Measurements from ENCODE around the gene SRD5A1.
A peak's percentile ranks its signal among the peaks of the same experiment; 100 is the strongest.

Gene SRD5A1

GRCh38 chr5:6716629-6717149, 83.4 kb downstream of the SRD5A1 start:
- Histone ChIP-seq H3K4me1 (ENCODE audit: low read depth, poor library complexity, severe bottlenecking) (peaks cover 64% of the 10 kb centered on the region), H3K27ac (no peak overlapping the region), H3K27me3 (ENCODE audit: insufficient read depth, low read depth) (no peaks in the 10 kb centered on the region), H3K9ac (no peak overlapping the region), H3K4me2 (peak overlapping the region; percentile 80; the same call in 1 of the 2 replicates), H2AFZ (ENCODE audit: low read depth) (no peak overlapping the region), H4K20me1 (ENCODE audit: insufficient read depth) (peaks cover 24% of the 10 kb centered on the region), H3K36me3 (ENCODE audit: insufficient read depth) (no peaks in the 10 kb centered on the region), H3K4me3 (IDR thresholded peaks at IDR 0.05; ENCODE audit: insufficient read depth, low read depth, low read length) (no peak overlapping the region), H3K79me2 (ENCODE audit: insufficient read depth, low read depth) (peaks cover 70% of the 10 kb centered on the region)
- TF ChIP-seq, protein P1, sequence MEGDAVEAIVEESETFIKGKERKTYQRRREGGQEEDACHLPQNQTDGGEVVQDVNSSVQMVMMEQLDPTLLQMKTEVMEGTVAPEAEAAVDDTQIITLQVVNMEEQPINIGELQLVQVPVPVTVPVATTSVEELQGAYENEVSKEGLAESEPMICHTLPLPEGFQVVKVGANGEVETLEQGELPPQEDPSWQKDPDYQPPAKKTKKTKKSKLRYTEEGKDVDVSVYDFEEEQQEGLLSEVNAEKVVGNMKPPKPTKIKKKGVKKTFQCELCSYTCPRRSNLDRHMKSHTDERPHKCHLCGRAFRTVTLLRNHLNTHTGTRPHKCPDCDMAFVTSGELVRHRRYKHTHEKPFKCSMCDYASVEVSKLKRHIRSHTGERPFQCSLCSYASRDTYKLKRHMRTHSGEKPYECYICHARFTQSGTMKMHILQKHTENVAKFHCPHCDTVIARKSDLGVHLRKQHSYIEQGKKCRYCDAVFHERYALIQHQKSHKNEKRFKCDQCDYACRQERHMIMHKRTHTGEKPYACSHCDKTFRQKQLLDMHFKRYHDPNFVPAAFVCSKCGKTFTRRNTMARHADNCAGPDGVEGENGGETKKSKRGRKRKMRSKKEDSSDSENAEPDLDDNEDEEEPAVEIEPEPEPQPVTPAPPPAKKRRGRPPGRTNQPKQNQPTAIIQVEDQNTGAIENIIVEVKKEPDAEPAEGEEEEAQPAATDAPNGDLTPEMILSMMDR (conservative IDR thresholded peaks at IDR 0.05; ENCODE audit: low read depth, low read length): no peak

GRCh38 chr5:6717247-6717646, 84.0 kb downstream of the SRD5A1 start:
- peak overlapping the region; percentile 80; the same call in 1 of the 2 replicates for H3K4me2 ChIP-seq
- TF ChIP-seq, protein P1 (conservative IDR thresholded peaks at IDR 0.05; ENCODE audit: low read depth, low read length): no peak
- no peak overlapping the region for H3K4me3 ChIP-seq (IDR thresholded peaks at IDR 0.05; ENCODE audit: insufficient read depth, low read depth, low read length)
- H3K4me1 ChIP-seq (ENCODE audit: low read depth, poor library complexity, severe bottlenecking): peaks cover 69% of the 10 kb centered on the region
- no peaks in the 10 kb centered on the region for H3K36me3 ChIP-seq (ENCODE audit: insufficient read depth)
- H4K20me1 ChIP-seq (ENCODE audit: insufficient read depth): peaks cover 24% of the 10 kb centered on the region
- no peak overlapping the region for H3K27ac ChIP-seq
- H3K79me2 ChIP-seq (ENCODE audit: insufficient read depth, low read depth): peaks cover 76% of the 10 kb centered on the region
- no peak overlapping the region for H2AFZ ChIP-seq (ENCODE audit: low read depth)
- no peaks in the 10 kb centered on the region for H3K27me3 ChIP-seq (ENCODE audit: insufficient read depth, low read depth)
- no peak overlapping the region for H3K9ac ChIP-seq

- Histone ChIP-seq H3K36me3 (ENCODE audit: insufficient read depth) (no peaks in the 10 kb centered on the region), H3K4me1 (ENCODE audit: low read depth, poor library complexity, severe bottlenecking) (peaks cover 73% of the 10 kb centered on the region)
- TF ChIP-seq, protein P1 (conservative IDR thresholded peaks at IDR 0.05; ENCODE audit: low read depth, low read length): no peak
Observed at GRCh38 chr5:6717687-6718086, 84.4 kb downstream of the SRD5A1 start.

DNA sequence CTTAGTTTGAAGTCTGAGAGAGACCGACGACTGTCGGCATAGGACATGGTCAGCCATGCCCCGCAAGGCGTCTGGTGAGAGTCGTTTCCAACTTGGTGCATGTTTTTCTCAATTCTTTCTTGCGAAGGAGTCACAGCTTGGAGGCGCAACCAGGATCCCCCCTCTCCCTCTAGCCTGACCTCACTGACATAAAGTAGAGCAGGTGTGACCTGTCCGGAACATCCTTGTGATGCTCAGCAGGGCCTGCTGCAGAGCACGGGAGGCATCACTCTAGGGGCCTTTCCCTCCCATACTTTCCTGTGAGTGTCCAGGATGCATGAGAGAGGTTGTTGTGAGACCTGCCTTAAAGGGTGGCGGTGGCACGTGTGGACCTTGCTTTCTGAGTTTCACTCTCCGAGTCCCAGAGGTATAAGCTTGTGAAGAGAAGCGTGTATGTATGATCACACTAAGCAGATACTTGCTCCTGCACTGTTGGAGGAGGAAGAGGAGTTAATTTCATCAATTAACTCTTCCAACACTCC, 85.0 kb downstream of the SRD5A1 start:
- peaks cover 78% of the 10 kb centered on the region for H3K4me1 ChIP-seq (ENCODE audit: low read depth, poor library complexity, severe bottlenecking)

More at GRCh38 chr5:6717687-6718086, 84.4 kb downstream of the SRD5A1 start:
- Histone ChIP-seq H3K79me2 (ENCODE audit: insufficient read depth, low read depth) (peaks cover 80% of the 10 kb centered on the region), H4K20me1 (ENCODE audit: insufficient read depth) (peaks cover 28% of the 10 kb centered on the region), H3K4me3 (IDR thresholded peaks at IDR 0.05; ENCODE audit: insufficient read depth, low read depth, low read length) (no peak overlapping the region), H3K27ac (no peak overlapping the region), H3K27me3 (ENCODE audit: insufficient read depth, low read depth) (no peaks in the 10 kb centered on the region), H3K9ac (no peak overlapping the region), H2AFZ (ENCODE audit: low read depth) (no peak overlapping the region), H3K4me2 (peak overlapping the region; percentile 4; the same call in 1 of the 2 replicates)

More for the DNA sequence above, 85.0 kb downstream of the SRD5A1 start:
- Histone ChIP-seq H3K79me2 (ENCODE audit: insufficient read depth, low read depth) (peaks cover 86% of the 10 kb centered on the region), H2AFZ (ENCODE audit: low read depth) (no peak overlapping the region), H4K20me1 (ENCODE audit: insufficient read depth) (peaks cover 34% of the 10 kb centered on the region), H3K4me2 (peak overlapping the region; percentile 4; the same call in 1 of the 2 replicates), H3K27me3 (ENCODE audit: insufficient read depth, low read depth) (no peaks in the 10 kb centered on the region), H3K9ac (no peak overlapping the region), H3K36me3 (ENCODE audit: insufficient read depth) (no peaks in the 10 kb centered on the region), H3K4me3 (IDR thresholded peaks at IDR 0.05; ENCODE audit: insufficient read depth, low read depth, low read length) (no peak overlapping the region), H3K27ac (no peak overlapping the region)
- TF ChIP-seq, protein P1 (conservative IDR thresholded peaks at IDR 0.05; ENCODE audit: low read depth, low read length): no peak
